HEK293 (cell line): ENCODE results near the gene PNPLA5.

Experiments
- CTCF ChIA-PET: fragments of 350-600 bp; formaldehyde crosslinking; extraction: SDS; loops from one replicate; lab custom pipeline; 2021; ENCODE audit warnings: antibody characterized with exemption; lab: Yijun Ruan, JAX
- POLR2A ChIA-PET: fragments of 300-600 bp; formaldehyde crosslinking; extraction: SDS; loops from one replicate; lab custom pipeline; 2020; ENCODE audit warnings: antibody characterized with exemption, inconsistent platforms; lab: Yijun Ruan, JAX
- H3K27ac ChIP-seq: fragments of 200-500 bp; sonication (Bioruptor generic); 2 replicates; pipeline ENCODE4 v1.5.1; 2014; ENCODE audit warnings: low read depth, low read length, control low read depth, inconsistent platforms; ENCODE audit errors: extremely low read depth
- H3K36me3 ChIP-seq, 2 experiments: fragments of 200-500 bp in 1 of 2; sonication (Bioruptor generic) in 1 of 2; 1 replicate in 1 of 2; 2 replicates in 1 of 2; pipeline ENCODE4 v1.5.1; 2014 to 2017; ENCODE audit warnings: inconsistent platforms in 2 of 2, low read length in 2 of 2; ENCODE audit not compliant: control insufficient read depth in 2 of 2, insufficient read depth in 1 of 2
- H3K4me1 ChIP-seq: fragments of 200-500 bp; sonication (Bioruptor generic); 2 replicates; pipeline ENCODE4 v1.5.1; 2014; ENCODE audit warnings: mild to moderate bottlenecking, low read length, inconsistent platforms; ENCODE audit not compliant: control insufficient read depth, insufficient read depth
- H3K4me3 ChIP-seq: 2 replicates; pipeline ENCODE4 v1.5.1; 2011; ENCODE audit warnings: low read depth, mild to moderate bottlenecking, control low read depth, low read length, moderate library complexity
- H3K9me3 ChIP-seq: fragments of 200-500 bp; sonication (Bioruptor generic); 2 replicates; pipeline ENCODE4 v1.5.1; 2014; ENCODE audit warnings: low read depth, low read length, inconsistent platforms; ENCODE audit not compliant: control insufficient read depth, insufficient read depth
- HOXA7 ChIP-seq: sonication (generic); formaldehyde crosslinking; IDR thresholded peaks from 2 replicates; pipeline ENCODE4 v1.8.1; 2022; ENCODE audit warnings: missing genetic modification reagents, borderline replicate concordance
- OVOL3 ChIP-seq: fragments of 450-650 bp; formaldehyde crosslinking; IDR thresholded peaks from 2 replicates; pipeline ENCODE4 v1.5.1; 2016; ENCODE audit warnings: missing biosample characterization, missing genetic modification characterization
- ZBTB20 ChIP-seq: fragments of 450-650 bp; formaldehyde crosslinking; IDR thresholded peaks from 2 replicates; pipeline ENCODE4 v1.5.1; 2016; ENCODE audit warnings: missing biosample characterization, missing genetic modification characterization
- ZBTB7A ChIP-seq: fragments of 450-650 bp; formaldehyde crosslinking; IDR thresholded peaks from 2 replicates; pipeline ENCODE4 v1.5.1; 2016; ENCODE audit warnings: low read depth, missing biosample characterization, missing genetic modification characterization
- ZNF112 ChIP-seq: fragments of 450-650 bp; formaldehyde crosslinking; IDR thresholded peaks from 2 replicates; pipeline ENCODE4 v1.5.0; 2017; ENCODE audit warnings: missing biosample characterization, missing genetic modification characterization
- ZNF16 ChIP-seq: fragments of 450-650 bp; formaldehyde crosslinking; IDR thresholded peaks from 2 replicates; pipeline ENCODE4 v1.5.1; 2016; ENCODE audit warnings: low read depth, missing biosample characterization, missing genetic modification characterization
- ZNF19 ChIP-seq: fragments of 450-650 bp; formaldehyde crosslinking; IDR thresholded peaks from 2 replicates; pipeline ENCODE4; 2016; ENCODE audit warnings: missing biosample characterization, missing genetic modification characterization, low read depth
- ZNF23 ChIP-seq: fragments of 450-650 bp; formaldehyde crosslinking; IDR thresholded peaks from 2 replicates; pipeline ENCODE4 v1.5.1; 2016; ENCODE audit warnings: missing biosample characterization, missing genetic modification characterization, borderline replicate concordance
- ZNF24 ChIP-seq: fragments of 450-650 bp; formaldehyde crosslinking; IDR thresholded peaks from 2 replicates; pipeline ENCODE4 v1.5.1; 2016; ENCODE audit warnings: missing biosample characterization, missing genetic modification characterization
- ZNF274 ChIP-seq, 2 experiments: fragments of 200-500 bp in 1 of 2; fragments of 450-650 bp in 1 of 2; sonication (Bioruptor generic) in 1 of 2; formaldehyde crosslinking in 1 of 2; IDR thresholded peaks; 2 replicates each; pipeline versions ENCODE4 v1.5.1 to v1.6.1; 2014 to 2016; ENCODE audit warnings: borderline replicate concordance in 1 of 2, inconsistent platforms in 1 of 2, low read length in 1 of 2, missing biosample characterization in 1 of 2, missing genetic modification characterization in 1 of 2
- ZNF391 ChIP-seq: fragments of 450-650 bp; formaldehyde crosslinking; IDR thresholded peaks from 2 replicates; pipeline ENCODE4 v1.5.1; 2016; ENCODE audit warnings: low read depth, missing biosample characterization, missing genetic modification characterization, borderline replicate concordance
- ZNF423 ChIP-seq: fragments of 450-650 bp; formaldehyde crosslinking; IDR thresholded peaks from 2 replicates; pipeline ENCODE4 v1.5.1; 2016; ENCODE audit warnings: missing biosample characterization, missing genetic modification characterization
- ZNF560 ChIP-seq: fragments of 450-650 bp; formaldehyde crosslinking; IDR thresholded peaks from 2 replicates; pipeline ENCODE4 v1.5.1; 2017; ENCODE audit warnings: missing biosample characterization, missing genetic modification characterization, borderline replicate concordance
- ZNF664 ChIP-seq: fragments of 450-650 bp; formaldehyde crosslinking; IDR thresholded peaks from 2 replicates; pipeline ENCODE4 v1.5.1; 2016; ENCODE audit warnings: missing biosample characterization, missing genetic modification characterization
- TF ChIP-seq, protein P1 (sequence below): fragments of 450-650 bp; formaldehyde crosslinking; IDR thresholded peaks from 2 replicates; pipeline ENCODE4 v1.5.1; 2016; ENCODE audit warnings: missing biosample characterization, missing genetic modification characterization
- TF ChIP-seq, protein P2 (sequence below): fragments of 450-650 bp; formaldehyde crosslinking; IDR thresholded peaks from 2 replicates; pipeline ENCODE4 v1.5.1; 2017; ENCODE audit warnings: missing biosample characterization, mild to moderate bottlenecking, missing genetic modification characterization, moderate library complexity
- TF ChIP-seq, protein P3 (sequence below): fragments of 450-650 bp; formaldehyde crosslinking; IDR thresholded peaks from 2 replicates; pipeline ENCODE4 v1.5.1; 2016; ENCODE audit warnings: missing biosample characterization, missing genetic modification characterization
- TF ChIP-seq, protein P4 (sequence below): fragments of 450-650 bp; formaldehyde crosslinking; IDR thresholded peaks from 2 replicates; pipeline ENCODE4 v1.5.1; 2016; ENCODE audit warnings: missing biosample characterization, missing genetic modification characterization
- TF ChIP-seq, protein P5 (sequence below): fragments of 450-650 bp; formaldehyde crosslinking; IDR thresholded peaks from 2 replicates; pipeline ENCODE4 v1.5.1; 2017; ENCODE audit warnings: missing biosample characterization, missing genetic modification characterization
- TF ChIP-seq, protein P6 (sequence below): fragments of 450-650 bp; formaldehyde crosslinking; IDR thresholded peaks from 2 replicates; pipeline ENCODE4 v1.5.1; 2016; ENCODE audit warnings: missing biosample characterization, missing genetic modification characterization
- TF ChIP-seq, protein P7 (sequence below): fragments of 450-650 bp; formaldehyde crosslinking; IDR thresholded peaks from 2 replicates; pipeline ENCODE4 v1.5.1; 2016; ENCODE audit warnings: missing biosample characterization, missing genetic modification characterization

Gene PNPLA5

DNA sequence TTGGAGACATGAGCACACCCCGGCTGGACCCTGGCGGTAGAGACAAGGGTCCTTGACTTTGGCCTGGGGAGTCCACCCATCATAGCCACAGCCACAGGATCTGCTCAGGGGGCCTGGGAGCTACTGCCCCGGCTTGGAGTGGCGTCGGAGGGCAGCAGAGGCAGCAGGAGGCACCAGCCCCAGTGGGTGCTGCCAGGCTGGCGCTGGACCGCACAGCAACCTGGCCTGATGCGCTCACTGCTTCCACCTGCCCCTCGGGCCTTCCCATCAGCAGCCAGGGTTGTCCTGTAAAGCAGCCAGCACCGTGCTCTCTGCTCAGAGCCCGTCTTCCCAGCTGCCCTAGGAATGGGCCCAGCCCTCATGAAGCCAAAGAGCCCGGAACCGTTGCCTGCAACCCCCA is 51.4 kb downstream of the PNPLA5 start:
- H3K4me1 ChIP-seq: no peaks in the 10 kb centered on the region
- TF ChIP-seq ZBTB20 (tag by site-specific recombination) (no peak), ZNF23 (tag by site-specific recombination) (no peak), ZNF274 (IDR thresholded peaks at IDR 0.05; ENCODE audit: low read length) (no peak), ZNF274 (tag by site-specific recombination; IDR thresholded peaks at IDR 0.05; ENCODE audit: borderline replicate concordance) (no peak), ZNF391 (no peak), ZBTB7A (no peak), ZNF423 (tag by site-specific recombination) (no peak), ZNF16 (tag by site-specific recombination) (no peak), ZNF19 (no peak), ZNF560 (tag by site-specific recombination) (no peak), ZNF24 (tag by site-specific recombination) (no peak)
- TF ChIP-seq, protein P1, sequence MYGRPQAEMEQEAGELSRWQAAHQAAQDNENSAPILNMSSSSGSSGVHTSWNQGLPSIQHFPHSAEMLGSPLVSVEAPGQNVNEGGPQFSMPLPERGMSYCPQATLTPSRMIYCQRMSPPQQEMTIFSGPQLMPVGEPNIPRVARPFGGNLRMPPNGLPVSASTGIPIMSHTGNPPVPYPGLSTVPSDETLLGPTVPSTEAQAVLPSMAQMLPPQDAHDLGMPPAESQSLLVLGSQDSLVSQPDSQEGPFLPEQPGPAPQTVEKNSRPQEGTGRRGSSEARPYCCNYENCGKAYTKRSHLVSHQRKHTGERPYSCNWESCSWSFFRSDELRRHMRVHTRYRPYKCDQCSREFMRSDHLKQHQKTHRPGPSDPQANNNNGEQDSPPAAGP (tag by site-specific recombination): no peak
- TF ChIP-seq, protein P2, sequence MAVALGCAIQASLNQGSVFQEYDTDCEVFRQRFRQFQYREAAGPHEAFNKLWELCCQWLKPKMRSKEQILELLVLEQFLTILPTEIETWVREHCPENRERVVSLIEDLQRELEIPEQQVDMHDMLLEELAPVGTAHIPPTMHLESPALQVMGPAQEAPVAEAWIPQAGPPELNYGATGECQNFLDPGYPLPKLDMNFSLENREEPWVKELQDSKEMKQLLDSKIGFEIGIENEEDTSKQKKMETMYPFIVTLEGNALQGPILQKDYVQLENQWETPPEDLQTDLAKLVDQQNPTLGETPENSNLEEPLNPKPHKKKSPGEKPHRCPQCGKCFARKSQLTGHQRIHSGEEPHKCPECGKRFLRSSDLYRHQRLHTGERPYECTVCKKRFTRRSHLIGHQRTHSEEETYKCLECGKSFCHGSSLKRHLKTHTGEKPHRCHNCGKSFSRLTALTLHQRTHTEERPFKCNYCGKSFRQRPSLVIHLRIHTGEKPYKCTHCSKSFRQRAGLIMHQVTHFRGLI (tag by site-specific recombination): no peak
- TF ChIP-seq, protein P3, sequence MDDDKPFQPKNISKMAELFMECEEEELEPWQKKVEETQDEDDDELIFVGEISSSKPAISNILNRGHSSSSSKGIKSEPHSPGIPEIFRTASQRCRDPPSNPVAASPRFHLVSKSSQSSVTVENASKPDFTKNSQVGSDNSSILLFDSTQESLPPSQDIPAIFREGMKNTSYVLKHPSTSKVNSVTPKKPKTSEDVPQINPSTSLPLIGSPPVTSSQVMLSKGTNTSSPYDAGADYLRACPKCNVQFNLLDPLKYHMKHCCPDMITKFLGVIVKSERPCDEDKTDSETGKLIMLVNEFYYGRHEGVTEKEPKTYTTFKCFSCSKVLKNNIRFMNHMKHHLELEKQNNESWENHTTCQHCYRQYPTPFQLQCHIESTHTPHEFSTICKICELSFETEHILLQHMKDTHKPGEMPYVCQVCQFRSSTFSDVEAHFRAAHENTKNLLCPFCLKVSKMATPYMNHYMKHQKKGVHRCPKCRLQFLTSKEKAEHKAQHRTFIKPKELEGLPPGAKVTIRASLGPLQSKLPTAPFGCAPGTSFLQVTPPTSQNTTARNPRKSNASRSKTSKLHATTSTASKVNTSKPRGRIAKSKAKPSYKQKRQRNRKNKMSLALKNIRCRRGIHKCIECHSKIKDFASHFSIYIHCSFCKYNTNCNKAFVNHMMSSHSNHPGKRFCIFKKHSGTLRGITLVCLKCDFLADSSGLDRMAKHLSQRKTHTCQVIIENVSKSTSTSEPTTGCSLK (tag by site-specific recombination): no peak
- TF ChIP-seq, protein P4, sequence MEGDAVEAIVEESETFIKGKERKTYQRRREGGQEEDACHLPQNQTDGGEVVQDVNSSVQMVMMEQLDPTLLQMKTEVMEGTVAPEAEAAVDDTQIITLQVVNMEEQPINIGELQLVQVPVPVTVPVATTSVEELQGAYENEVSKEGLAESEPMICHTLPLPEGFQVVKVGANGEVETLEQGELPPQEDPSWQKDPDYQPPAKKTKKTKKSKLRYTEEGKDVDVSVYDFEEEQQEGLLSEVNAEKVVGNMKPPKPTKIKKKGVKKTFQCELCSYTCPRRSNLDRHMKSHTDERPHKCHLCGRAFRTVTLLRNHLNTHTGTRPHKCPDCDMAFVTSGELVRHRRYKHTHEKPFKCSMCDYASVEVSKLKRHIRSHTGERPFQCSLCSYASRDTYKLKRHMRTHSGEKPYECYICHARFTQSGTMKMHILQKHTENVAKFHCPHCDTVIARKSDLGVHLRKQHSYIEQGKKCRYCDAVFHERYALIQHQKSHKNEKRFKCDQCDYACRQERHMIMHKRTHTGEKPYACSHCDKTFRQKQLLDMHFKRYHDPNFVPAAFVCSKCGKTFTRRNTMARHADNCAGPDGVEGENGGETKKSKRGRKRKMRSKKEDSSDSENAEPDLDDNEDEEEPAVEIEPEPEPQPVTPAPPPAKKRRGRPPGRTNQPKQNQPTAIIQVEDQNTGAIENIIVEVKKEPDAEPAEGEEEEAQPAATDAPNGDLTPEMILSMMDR (tag by site-specific recombination): no peak
- TF ChIP-seq, protein P5, sequence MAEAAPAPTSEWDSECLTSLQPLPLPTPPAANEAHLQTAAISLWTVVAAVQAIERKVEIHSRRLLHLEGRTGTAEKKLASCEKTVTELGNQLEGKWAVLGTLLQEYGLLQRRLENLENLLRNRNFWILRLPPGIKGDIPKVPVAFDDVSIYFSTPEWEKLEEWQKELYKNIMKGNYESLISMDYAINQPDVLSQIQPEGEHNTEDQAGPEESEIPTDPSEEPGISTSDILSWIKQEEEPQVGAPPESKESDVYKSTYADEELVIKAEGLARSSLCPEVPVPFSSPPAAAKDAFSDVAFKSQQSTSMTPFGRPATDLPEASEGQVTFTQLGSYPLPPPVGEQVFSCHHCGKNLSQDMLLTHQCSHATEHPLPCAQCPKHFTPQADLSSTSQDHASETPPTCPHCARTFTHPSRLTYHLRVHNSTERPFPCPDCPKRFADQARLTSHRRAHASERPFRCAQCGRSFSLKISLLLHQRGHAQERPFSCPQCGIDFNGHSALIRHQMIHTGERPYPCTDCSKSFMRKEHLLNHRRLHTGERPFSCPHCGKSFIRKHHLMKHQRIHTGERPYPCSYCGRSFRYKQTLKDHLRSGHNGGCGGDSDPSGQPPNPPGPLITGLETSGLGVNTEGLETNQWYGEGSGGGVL (tag by site-specific recombination): no peak
- TF ChIP-seq, all 188 proteins: peak for 0
- ChIA-PET POLR2A (no interaction called here), CTCF (no interaction called here)
- Histone ChIP-seq H3K4me3 (no peak overlapping the region), H3K9me3 (no peaks in the 10 kb centered on the region), H3K27ac (no peak overlapping the region), H3K36me3 (peaks cover 0 to 35% of the 10 kb centered on the region in 2 experiments; a peak in 1 of 3 replicates)

DNA sequence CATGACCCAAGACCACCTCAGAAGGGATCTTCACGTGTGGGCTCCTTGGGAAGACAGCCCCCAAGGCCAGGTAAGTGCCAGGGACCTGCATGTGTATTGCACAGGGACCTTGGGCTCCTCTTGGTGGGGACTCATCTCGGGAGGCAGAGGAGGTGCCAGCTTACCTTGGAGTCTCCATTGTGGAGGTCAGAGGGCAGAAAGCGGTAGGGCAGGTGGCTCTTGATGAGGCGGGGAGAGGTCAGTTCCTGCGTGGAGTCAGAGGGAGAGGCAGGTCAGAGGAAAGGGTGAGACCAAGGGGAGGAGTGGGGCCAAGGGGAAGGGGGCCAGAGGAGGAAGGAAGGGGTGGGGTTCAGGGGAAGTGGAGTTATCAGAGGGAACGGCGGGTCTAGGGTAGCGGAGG is 52.0 kb downstream of the PNPLA5 start:
- Histone ChIP-seq H3K4me1 (no peaks in the 10 kb centered on the region), H3K9me3 (no peaks in the 10 kb centered on the region), H3K27ac (no peak overlapping the region), H3K4me3 (no peak overlapping the region), H3K36me3 (peaks cover 0 to 38% of the 10 kb centered on the region in 2 experiments; a peak in 1 of 3 replicates)
- CTCF ChIA-PET: no interaction called here
- POLR2A ChIA-PET: no interaction called here
- TF ChIP-seq, protein P6, sequence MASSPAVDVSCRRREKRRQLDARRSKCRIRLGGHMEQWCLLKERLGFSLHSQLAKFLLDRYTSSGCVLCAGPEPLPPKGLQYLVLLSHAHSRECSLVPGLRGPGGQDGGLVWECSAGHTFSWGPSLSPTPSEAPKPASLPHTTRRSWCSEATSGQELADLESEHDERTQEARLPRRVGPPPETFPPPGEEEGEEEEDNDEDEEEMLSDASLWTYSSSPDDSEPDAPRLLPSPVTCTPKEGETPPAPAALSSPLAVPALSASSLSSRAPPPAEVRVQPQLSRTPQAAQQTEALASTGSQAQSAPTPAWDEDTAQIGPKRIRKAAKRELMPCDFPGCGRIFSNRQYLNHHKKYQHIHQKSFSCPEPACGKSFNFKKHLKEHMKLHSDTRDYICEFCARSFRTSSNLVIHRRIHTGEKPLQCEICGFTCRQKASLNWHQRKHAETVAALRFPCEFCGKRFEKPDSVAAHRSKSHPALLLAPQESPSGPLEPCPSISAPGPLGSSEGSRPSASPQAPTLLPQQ (tag by site-specific recombination): no peak
- TF ChIP-seq HOXA7 (CRISPR knock-in tag) (no peak), ZNF112 (tag by site-specific recombination) (no peak), OVOL3 (tag by site-specific recombination) (no peak), ZNF664 (tag by site-specific recombination) (no peak)
- TF ChIP-seq, protein P7, sequence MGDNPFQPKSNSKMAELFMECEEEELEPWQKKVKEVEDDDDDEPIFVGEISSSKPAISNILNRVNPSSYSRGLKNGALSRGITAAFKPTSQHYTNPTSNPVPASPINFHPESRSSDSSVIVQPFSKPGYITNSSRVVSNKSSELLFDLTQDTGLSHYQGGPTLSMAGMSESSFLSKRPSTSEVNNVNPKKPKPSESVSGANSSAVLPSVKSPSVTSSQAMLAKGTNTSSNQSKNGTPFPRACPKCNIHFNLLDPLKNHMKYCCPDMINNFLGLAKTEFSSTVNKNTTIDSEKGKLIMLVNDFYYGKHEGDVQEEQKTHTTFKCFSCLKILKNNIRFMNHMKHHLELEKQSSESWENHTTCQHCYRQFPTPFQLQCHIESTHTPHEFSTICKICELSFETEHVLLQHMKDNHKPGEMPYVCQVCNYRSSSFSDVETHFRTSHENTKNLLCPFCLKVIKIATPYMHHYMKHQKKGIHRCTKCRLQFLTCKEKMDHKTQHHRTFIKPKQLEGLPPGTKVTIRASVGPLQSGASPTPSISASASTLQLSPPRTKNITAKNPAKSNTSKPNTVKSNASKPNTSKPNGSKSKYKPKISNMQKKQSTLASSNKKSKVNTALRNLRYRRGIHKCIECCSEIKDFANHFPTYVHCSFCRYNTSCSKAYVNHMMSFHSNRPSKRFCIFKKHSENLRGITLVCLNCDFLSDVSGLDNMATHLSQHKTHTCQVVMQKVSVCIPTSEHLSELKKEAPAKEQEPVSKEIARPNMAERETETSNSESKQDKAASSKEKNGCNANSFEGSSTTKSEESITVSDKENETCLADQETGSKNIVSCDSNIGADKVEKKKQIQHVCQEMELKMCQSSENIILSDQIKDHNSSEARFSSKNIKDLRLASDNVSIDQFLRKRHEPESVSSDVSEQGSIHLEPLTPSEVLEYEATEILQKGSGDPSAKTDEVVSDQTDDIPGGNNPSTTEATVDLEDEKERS: no peak
